ENCODE data around the gene OR10T2.
"Not testable (repeated sequence)": the region's sequence is repeated elsewhere in the genome, so short reads cannot be mapped to it uniquely, and the experiment has no call there.

Gene OR10T2

GRCh38 chr1:158391099-158391498 lies 8.2 kb downstream of the OR10T2 start:
- TF ChIP-seq CTCF (conservative IDR thresholded peaks at IDR 0.05; ENCODE audit: low read depth) = no peak
- H3K27ac ChIP-seq = no peak overlapping the region
- ChIA-PET POLR2A (ENCODE audit: low non-redundant PET) (no interaction called here), CTCF (no interaction called here)
- no peak for DNase-seq (ENCODE audit: low spot score)

- H3K27ac ChIP-seq = no peak overlapping the region
- ChIA-PET POLR2A (ENCODE audit: low non-redundant PET) (no interaction called here), CTCF (no interaction called here)
- no peak for DNase-seq (ENCODE audit: low spot score)
- TF ChIP-seq CTCF (conservative IDR thresholded peaks at IDR 0.05; ENCODE audit: low read depth) = no peak
These were observed 8.9 kb downstream of the OR10T2 start for GRCh38 chr1:158390331-158390730.

GRCh38 chr1:158374860-158375259 lies 24.4 kb downstream of the OR10T2 start:
- no peak for TF ChIP-seq CTCF (conservative IDR thresholded peaks at IDR 0.05; ENCODE audit: low read depth)
- no peak overlapping the region for H3K27ac ChIP-seq
- ChIA-PET CTCF (no interaction called here), POLR2A (ENCODE audit: low non-redundant PET) (no interaction called here)
- DNase-seq (ENCODE audit: low spot score) = no peak

GRCh38 chr1:158374101-158374500 lies 25.2 kb downstream of the OR10T2 start:
- CTCF ChIA-PET; POLR2A ChIA-PET (ENCODE audit: low non-redundant PET); DNase-seq (ENCODE audit: low spot score); H3K27ac ChIP-seq: not testable (repeated sequence)

GRCh38 chr1:158371188-158371953 lies 27.9 kb downstream of the OR10T2 start:
- no peak for TF ChIP-seq CTCF (conservative IDR thresholded peaks at IDR 0.05; ENCODE audit: low read depth)
- no peak for DNase-seq (ENCODE audit: low spot score)
- ChIA-PET CTCF (no interaction called here), POLR2A (ENCODE audit: low non-redundant PET) (no interaction called here)
- no peak overlapping the region for H3K27ac ChIP-seq

- no peak for TF ChIP-seq CTCF (conservative IDR thresholded peaks at IDR 0.05; ENCODE audit: low read depth)
- ChIA-PET POLR2A (ENCODE audit: low non-redundant PET) (no interaction called here), CTCF (interaction anchor here (0.7 kb wide), 1 partner anchor 130 kb away, joined by 3 read pairs; no protein-coding TSS in a partner anchor)
- no peak for DNase-seq (ENCODE audit: low spot score)
- no peak overlapping the region for H3K27ac ChIP-seq
These were observed 32.5 kb downstream of the OR10T2 start for GRCh38 chr1:158366783-158367182.

- ChIA-PET POLR2A (ENCODE audit: low non-redundant PET) (no interaction called here), CTCF (no interaction called here)
- no peak for DNase-seq (ENCODE audit: low spot score)
- no peak for TF ChIP-seq CTCF (conservative IDR thresholded peaks at IDR 0.05; ENCODE audit: low read depth)
- no peak overlapping the region for H3K27ac ChIP-seq
These were observed 36.3 kb downstream of the OR10T2 start for GRCh38 chr1:158362941-158363340.
